SK-N-SH (cell line): Measurements from ENCODE around the gene SPOP. TPM values are rescaled to one million over a fixed set of nuclear protein-coding genes. Genes with fewer than 3 reads are reported as not detected.

Experiments used
- CTCF ChIA-PET: fragments of 300-600, 350-600 bp; formaldehyde crosslinking; extraction: SDS; loops from one replicate; lab custom pipeline; 2021; lab: Yijun Ruan, JAX
- POLR2A ChIA-PET: fragments of 350-600 bp; sonication (Branson Sonifier 250); formaldehyde crosslinking; extraction: SDS; loops from one replicate; lab custom pipeline; 2020; ENCODE audit warnings: antibody characterized with exemption, inconsistent platforms; lab: Yijun Ruan, JAX
- DNase-seq: peaks from one replicate; pipeline ENCODE4 v3.0.0; 2012
- H2AFZ ChIP-seq: fragments of 200-600 bp; sonication (generic); 2 replicates; pipeline ENCODE4 v1.8.1; 2016; ENCODE audit warnings: antibody characterized with exemption, mild to moderate bottlenecking, low read depth
- H3F3A ChIP-seq: fragments of 200-600 bp; sonication (generic); replicated peaks from 2 replicates; pipeline ENCODE3; 2016; ENCODE audit warnings: antibody characterized with exemption, mild to moderate bottlenecking; ENCODE audit not compliant: insufficient read depth
- H3K27ac ChIP-seq, 2 experiments: fragments of 200-500 bp in 1 of 2; fragments of 200-600 bp in 1 of 2; sonication (Bioruptor generic) in 1 of 2; sonication (generic), shearing (Covaris generic) in 1 of 2; 2 replicates each; pipeline versions ENCODE4 v1.5.1 to v1.6.1; 2014 to 2016; ENCODE audit warnings: low read depth in 2 of 2, inconsistent platforms in 1 of 2, low read length in 1 of 2, mild to moderate bottlenecking in 1 of 2, mixed read lengths in 1 of 2
- H3K27me3 ChIP-seq: fragments of 200-600 bp; sonication (generic), shearing (Covaris generic); 2 replicates; pipeline ENCODE4 v1.6.1; 2016; ENCODE audit warnings: mixed run types; ENCODE audit not compliant: insufficient read depth
- H3K36me3 ChIP-seq, 2 experiments: fragments of 200-500 bp in 1 of 2; fragments of 200-600 bp in 1 of 2; sonication (Bioruptor generic) in 1 of 2; sonication (generic) in 1 of 2; replicated peaks in 1 of 2; 2 replicates each; pipeline versions ENCODE3 to v1.5.1; 2014 to 2016; ENCODE audit warnings: low read length in 1 of 2, mild to moderate bottlenecking in 1 of 2; ENCODE audit not compliant: insufficient read depth in 2 of 2, control insufficient read depth in 1 of 2
- H3K4me1 ChIP-seq, 2 experiments: fragments of 200-500 bp in 1 of 2; fragments of 200-600 bp in 1 of 2; sonication (Bioruptor generic) in 1 of 2; sonication (generic), shearing (Covaris generic) in 1 of 2; 2 replicates each; pipeline versions ENCODE4 v1.5.1 to v1.6.1; 2014 to 2016; ENCODE audit warnings: low read depth in 1 of 2, low read length in 1 of 2, mixed run types in 1 of 2; ENCODE audit not compliant: insufficient read depth in 2 of 2, control insufficient read depth in 1 of 2
- H3K4me2 ChIP-seq: fragments of 200-600 bp; sonication (generic), shearing (Covaris generic); 2 replicates; pipeline ENCODE4 v1.6.1; 2017; ENCODE audit warnings: mixed run types
- H3K4me3 ChIP-seq, 2 experiments: fragments of 200-500 bp in 1 of 2; fragments of 200-600 bp in 1 of 2; sonication (Bioruptor generic) in 1 of 2; sonication (generic), shearing (Covaris generic) in 1 of 2; 2 replicates each; pipeline versions ENCODE4 v1.5.1 to v1.8.1; 2014 to 2016; ENCODE audit warnings: low read depth in 2 of 2, inconsistent platforms in 1 of 2, low read length in 1 of 2, mild to moderate bottlenecking in 1 of 2, mixed read lengths in 1 of 2, moderate library complexity in 1 of 2
- H3K79me2 ChIP-seq: fragments of 200-600 bp; sonication (generic); 2 replicates; pipeline ENCODE4 v1.8.1; 2017; ENCODE audit warnings: mild to moderate bottlenecking; ENCODE audit not compliant: insufficient read depth
- H3K9ac ChIP-seq: fragments of 200-600 bp; sonication (generic); 2 replicates; pipeline ENCODE4 v1.6.1; 2017; ENCODE audit warnings: mixed run types
- H3K9me2 ChIP-seq: fragments of 200-600 bp; sonication (generic); 2 replicates; pipeline ENCODE4 v1.6.1; 2017; ENCODE audit warnings: mixed run types
- H3K9me3 ChIP-seq: fragments of 200-600 bp; sonication (generic); 2 replicates; pipeline ENCODE4 v1.6.1; 2017; ENCODE audit warnings: mixed run types, mild to moderate bottlenecking, moderate library complexity
- H4K20me1 ChIP-seq: fragments of 200-600 bp; sonication (generic); 2 replicates; pipeline ENCODE4 v1.6.1; 2017; ENCODE audit warnings: mild to moderate bottlenecking, mixed run types; ENCODE audit not compliant: insufficient read depth
- CHD2 ChIP-seq: fragments of 150-350 bp; IDR thresholded peaks from 2 replicates; pipeline ENCODE4 v1.6.1; 2018; ENCODE audit warnings: low read length; ENCODE audit not compliant: partially characterized antibody
- CTCF ChIP-seq: fragments of 200-600 bp; sonication (generic); IDR thresholded peaks from 2 replicates; pipeline ENCODE4 v1.6.1; 2017; ENCODE audit warnings: antibody characterized with exemption, mild to moderate bottlenecking, moderate library complexity
- ELF1 ChIP-seq: IDR thresholded peaks from 2 replicates; pipeline ENCODE4 v1.4.0; 2012
- EP300 ChIP-seq, 2 experiments: IDR thresholded peaks; 2 replicates each; pipeline versions ENCODE4 v1.4.0 to v1.6.1; 2012; ENCODE audit warnings: borderline replicate concordance in 1 of 2, low read depth in 1 of 2, low read length in 1 of 2
- FOSL2 ChIP-seq: IDR thresholded peaks from 2 replicates; pipeline ENCODE4 v1.4.0; 2012; ENCODE audit warnings: low read depth, mild to moderate bottlenecking, moderate library complexity, borderline replicate concordance
- FOXM1 ChIP-seq: IDR thresholded peaks from 2 replicates; pipeline ENCODE4 v1.4.0; 2012; ENCODE audit warnings: low read depth, mild to moderate bottlenecking
- GATA2 ChIP-seq: sonication (generic); formaldehyde crosslinking; IDR thresholded peaks from 2 replicates; pipeline ENCODE4 v1.5.0; 2020; ENCODE audit warnings: mild to moderate bottlenecking, missing genetic modification reagents
- JUND ChIP-seq: IDR thresholded peaks from 2 replicates; pipeline ENCODE4 v1.4.0; 2012
- MEF2A ChIP-seq: IDR thresholded peaks from 2 replicates; pipeline ENCODE4 v1.4.0; 2012; ENCODE audit warnings: low read depth, borderline replicate concordance
- REST ChIP-seq: IDR thresholded peaks from 2 replicates; pipeline ENCODE4 v1.6.1; 2012; ENCODE audit warnings: mild to moderate bottlenecking, low read depth, low read length, moderate library complexity
- SMC3 ChIP-seq: IDR thresholded peaks from 2 replicates; pipeline ENCODE4 v1.6.1; 2012; ENCODE audit warnings: low read depth, low read length, improper control_type of control experiment
- TCF12 ChIP-seq: IDR thresholded peaks from 2 replicates; pipeline ENCODE4 v1.4.0; 2012
- WGBS: methylation state at CpG from one replicate; pipeline ENCODE4 v1.1.6; 2017; ENCODE audit warnings: low lambda C conversion rate; 5-methylcytosine and 5-hydroxymethylcytosine counted together
- polyA plus RNA-seq, 3 experiments: library from polyadenylated mRNA; depleted of rRNA; stranded (reverse); fragments of >200 nt; gene quantifications; 2 replicates each; pipeline ENCODE4 v1.2.3, GENCODE V29; 2012
- TF ChIP-seq, protein P1 (sequence below): IDR thresholded peaks from 2 replicates; pipeline ENCODE4 v1.4.0; 2012; ENCODE audit warnings: low read depth, borderline replicate concordance
- TF ChIP-seq, protein P2 (sequence below): IDR thresholded peaks from 2 replicates; pipeline ENCODE4; 2012
- TF ChIP-seq, protein P3 (sequence below): IDR thresholded peaks from 2 replicates; pipeline ENCODE4 v1.4.0; 2012; ENCODE audit warnings: low read depth, borderline replicate concordance

SPOP gene
- polyA plus RNA-seq, 1 of the 3 experiments (the other 2 are of a cell fraction) = 54.0 TPM

- Histone ChIP-seq H3K9ac (no peak overlapping the region), H2AFZ (no peak overlapping the region), H3K4me1 (no peaks in the 10 kb centered on the region; a peak in 1 of 4 replicates), H3K36me3 (peaks cover 71 to 76% of the 10 kb centered on the region in 2 experiments), H3K27me3 (no peaks in the 10 kb centered on the region), H3K9me2 (no peaks in the 10 kb centered on the region), H4K20me1 (no peaks in the 10 kb centered on the region), H3K4me2 (no peak overlapping the region), H3K79me2 (no peaks in the 10 kb centered on the region), H3F3A (peaks cover 3% of the 10 kb centered on the region), H3K9me3 (no peaks in the 10 kb centered on the region), H3K27ac (no peak overlapping the region), H3K4me3 (no peak overlapping the region)
- CTCF ChIA-PET = interaction anchor here (0.7 to 48.9 kb wide), 11 partner anchors 9 to 401 kb away, joined by 3 to 2107 read pairs (median 4); partner anchors contain the start of genes NXPH3, SLC35B1 and SPOP
- TF ChIP-seq GATA2 (CRISPR knock-in tag) = no peak
- no peak for TF ChIP-seq TCF12
- no peak for TF ChIP-seq FOXM1
- TF ChIP-seq SMC3 = no peak
- TF ChIP-seq MEF2A = no peak
- TF ChIP-seq CHD2 = no peak
- TF ChIP-seq ELF1 = no peak
- TF ChIP-seq, protein P1, sequence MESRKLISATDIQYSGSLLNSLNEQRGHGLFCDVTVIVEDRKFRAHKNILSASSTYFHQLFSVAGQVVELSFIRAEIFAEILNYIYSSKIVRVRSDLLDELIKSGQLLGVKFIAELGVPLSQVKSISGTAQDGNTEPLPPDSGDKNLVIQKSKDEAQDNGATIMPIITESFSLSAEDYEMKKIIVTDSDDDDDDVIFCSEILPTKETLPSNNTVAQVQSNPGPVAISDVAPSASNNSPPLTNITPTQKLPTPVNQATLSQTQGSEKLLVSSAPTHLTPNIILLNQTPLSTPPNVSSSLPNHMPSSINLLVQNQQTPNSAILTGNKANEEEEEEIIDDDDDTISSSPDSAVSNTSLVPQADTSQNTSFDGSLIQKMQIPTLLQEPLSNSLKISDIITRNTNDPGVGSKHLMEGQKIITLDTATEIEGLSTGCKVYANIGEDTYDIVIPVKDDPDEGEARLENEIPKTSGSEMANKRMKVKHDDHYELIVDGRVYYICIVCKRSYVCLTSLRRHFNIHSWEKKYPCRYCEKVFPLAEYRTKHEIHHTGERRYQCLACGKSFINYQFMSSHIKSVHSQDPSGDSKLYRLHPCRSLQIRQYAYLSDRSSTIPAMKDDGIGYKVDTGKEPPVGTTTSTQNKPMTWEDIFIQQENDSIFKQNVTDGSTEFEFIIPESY = no peak
- TF ChIP-seq, protein P2, sequence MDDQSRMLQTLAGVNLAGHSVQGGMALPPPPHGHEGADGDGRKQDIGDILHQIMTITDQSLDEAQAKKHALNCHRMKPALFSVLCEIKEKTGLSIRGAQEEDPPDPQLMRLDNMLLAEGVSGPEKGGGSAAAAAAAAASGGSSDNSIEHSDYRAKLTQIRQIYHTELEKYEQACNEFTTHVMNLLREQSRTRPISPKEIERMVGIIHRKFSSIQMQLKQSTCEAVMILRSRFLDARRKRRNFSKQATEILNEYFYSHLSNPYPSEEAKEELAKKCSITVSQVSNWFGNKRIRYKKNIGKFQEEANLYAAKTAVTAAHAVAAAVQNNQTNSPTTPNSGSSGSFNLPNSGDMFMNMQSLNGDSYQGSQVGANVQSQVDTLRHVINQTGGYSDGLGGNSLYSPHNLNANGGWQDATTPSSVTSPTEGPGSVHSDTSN = no peak
- no peak for TF ChIP-seq CTCF
- no peak for TF ChIP-seq EP300 (IDR thresholded peaks at IDR 0.05; ENCODE audit: borderline replicate concordance in 1 of 2, low read depth in 1 of 2, low read length in 1 of 2)
- TF ChIP-seq, protein P3, sequence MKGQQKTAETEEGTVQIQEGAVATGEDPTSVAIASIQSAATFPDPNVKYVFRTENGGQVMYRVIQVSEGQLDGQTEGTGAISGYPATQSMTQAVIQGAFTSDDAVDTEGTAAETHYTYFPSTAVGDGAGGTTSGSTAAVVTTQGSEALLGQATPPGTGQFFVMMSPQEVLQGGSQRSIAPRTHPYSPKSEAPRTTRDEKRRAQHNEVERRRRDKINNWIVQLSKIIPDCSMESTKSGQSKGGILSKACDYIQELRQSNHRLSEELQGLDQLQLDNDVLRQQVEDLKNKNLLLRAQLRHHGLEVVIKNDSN = no peak
- no peak for TF ChIP-seq JUND
- TF ChIP-seq FOSL2 = no peak
- no peak for TF ChIP-seq REST
- DNase-seq = no peak
- POLR2A ChIA-PET = no interaction called here
- WGBS = 95% methylated on average over 4 of the region's 4 CpGs
Measured at GRCh38 chr17:49597436-49597835, 80.5 kb downstream of the SPOP start.
